Psoas muscle (tissue), 8 donors: ENCODE measurements around the gene CYBA. TPM values are rescaled to one million over a fixed set of nuclear protein-coding genes. Genes with fewer than 3 reads are reported as not detected.

Experiments used
- ATAC-seq, 4 donors: fragments of 200-7000 bp; cut with Tn5 transposase; one replicate each; pipeline ENCODE4 v1.9.1; 2020; ENCODE audit warnings: moderate library complexity in 3 of 4, mild to moderate bottlenecking in 2 of 4
- DNase-seq, 2 donors: peaks; one replicate each; pipeline ENCODE4 v3.0.0-alpha.2; 2020
- H3K27ac ChIP-seq: fragments of 200-600 bp; one replicate; pipeline ENCODE4 v1.8.0; 2022
- H3K27me3 ChIP-seq, 3 donors: fragments of 200-600 bp in 1 of 3; one replicate each; pipeline versions ENCODE4 v1.6.1 to v1.8.0; 2013 to 2022; ENCODE audit warnings: low read length in 2 of 3, mild to moderate bottlenecking in 2 of 3, moderate library complexity in 1 of 3; ENCODE audit not compliant: insufficient read depth in 3 of 3
- H3K36me3 ChIP-seq, 2 donors: fragments of 200-600 bp in 1 of 2; one replicate each; pipeline versions ENCODE4 v1.6.1 to v1.8.0; 2013 to 2022; ENCODE audit warnings: low read depth in 1 of 2, mild to moderate bottlenecking in 1 of 2, moderate library complexity in 1 of 2; ENCODE audit not compliant: insufficient read depth in 1 of 2
- H3K4me1 ChIP-seq: fragments of 200-600 bp; one replicate; pipeline ENCODE4 v1.8.0; 2022
- H3K4me3 ChIP-seq: fragments of 200-600 bp; one replicate; pipeline ENCODE4 v1.8.0; 2022; ENCODE audit warnings: mild to moderate bottlenecking
- H3K9me3 ChIP-seq: fragments of 200-600 bp; one replicate; pipeline ENCODE4 v1.8.0; 2022
- CTCF ChIP-seq: fragments of 200-600 bp; IDR thresholded peaks from one replicate; pipeline ENCODE4 v1.8.0; 2022; ENCODE audit warnings: antibody characterized with exemption
- WGBS, 3 donors: extraction: QIAGEN DNeasy Blood & Tissue Kit; methylation state at CpG; one replicate each; pipeline versions ENCODE4 v1.1.6 to v1.1.7; 2013; 5-methylcytosine and 5-hydroxymethylcytosine counted together
- intact Hi-C, 2 donors: fragments of 100-400 bp; cut with DNase I; formaldehyde crosslinking; loops; one replicate each; pipeline versions ENCODE4 v1.11.0 to v1.14.2; 2022
- polyA plus RNA-seq, 3 donors: library from polyadenylated mRNA; stranded (reverse); fragments of 200-250 nt; gene quantifications; one replicate each; pipeline ENCODE4 v1.2.3, GENCODE V29; 2013
- total RNA-seq, 4 donors: library from RNA; stranded (reverse); fragmentation: NEBNext Ultra II Directional in 2 of 4; extraction: Animal tissue kit (Norgen Biotek cat#: 25700) in 2 of 4; gene quantifications; one replicate each; pipeline versions ENCODE4 v1.2.1 to v1.2.4, GENCODE V29; 2021 to 2023
- donor health status: healthy with polysubstance abuse.
- donor health status: DM: no; HTN: no; CAD: no; lungs with moderate emphysema.
- donor health status: Bipolar disorder and iron deficiency.
- donor health status: healthy.
- donor health status: DM: yes; HTN: yes; CAD: no.
- donor health status: DM: no; HTN: no; CAD: no.
- donor health status: DM: no; HTN: no; CAD: no.
- donor health status: DM: yes; HTN: yes; CAD: no.

Gene CYBA
- total and polyA plus RNA-seq, 7 donors: 9.1 to 28.0 (median 19.4) TPM

GRCh38 chr16:88649195-88649923 lies 1.5 kb downstream of the CYBA start:
- no peak overlapping the region for H3K27ac ChIP-seq
- ATAC-seq (no peak), DNase-seq (no peak)
- intact Hi-C loops: no loop called here
- no peaks in the 10 kb centered on the region for H3K9me3 ChIP-seq
- H3K27me3 ChIP-seq: no peaks in the 10 kb centered on the region
- TF ChIP-seq CTCF: no peak
- H3K4me1 ChIP-seq: peaks cover 11% of the 10 kb centered on the region
- peak overlapping the region; percentile 72 for H3K4me3 ChIP-seq
- peaks cover 0 to 15% of the 10 kb centered on the region in 2 donors for H3K36me3 ChIP-seq
- 76 to 88% (median 76%) methylated on average over 19 to 20 of the region's 20 CpGs for WGBS, 3 donors

GRCh38 chr16:88647178-88648070 lies 3.4 kb downstream of the CYBA start:
- intact Hi-C loops: no loop called here
- 85 to 90% (median 87%) methylated on average over 20 to 22 of the region's 22 CpGs for WGBS, 3 donors
- Histone ChIP-seq H3K36me3 (no peaks in the 10 kb centered on the region), H3K4me3 (no peak overlapping the region), H3K9me3 (no peaks in the 10 kb centered on the region), H3K27me3 (no peaks in the 10 kb centered on the region), H3K4me1 (peaks cover 11% of the 10 kb centered on the region), H3K27ac (no peak overlapping the region)
- ATAC-seq (no peak), DNase-seq (no peak)
- no peak for TF ChIP-seq CTCF

- ATAC-seq (no peak), DNase-seq (no peak)
- Histone ChIP-seq H3K27ac (no peak overlapping the region), H3K4me3 (no peak overlapping the region), H3K36me3 (no peaks in the 10 kb centered on the region), H3K27me3 (no peaks in the 10 kb centered on the region), H3K9me3 (no peaks in the 10 kb centered on the region), H3K4me1 (peaks cover 8% of the 10 kb centered on the region)
- TF ChIP-seq CTCF: no peak
- intact Hi-C loops: no loop called here
- 78 to 82% (median 80%) methylated on average over 23 to 28 of the region's 28 CpGs for WGBS, 3 donors
These were observed 4.4 kb downstream of the CYBA start for GRCh38 chr16:88646345-88647034.

- Histone ChIP-seq H3K27me3 (peaks cover 0 to under 1% (median 0%) of the 10 kb centered on the region in 3 donors), H3K4me1 (peaks cover 3% of the 10 kb centered on the region), H3K9me3 (no peaks in the 10 kb centered on the region), H3K27ac (no peak overlapping the region), H3K4me3 (no peak overlapping the region), H3K36me3 (no peaks in the 10 kb centered on the region)
- WGBS, 3 donors: 86 to 87% (median 87%) methylated on average over 22 to 23 of the region's 23 CpGs
- no peak for ATAC-seq
- DNase-seq: no peak
- intact Hi-C loops: no loop called here
- no peak for TF ChIP-seq CTCF
These were observed 4.9 kb downstream of the CYBA start for GRCh38 chr16:88645941-88646340.
